Activated CD8-positive, alpha-beta memory T cell treated with anti-CD3 and anti-CD28 coated beads, Interleukin-2, amount 10 ng/mL, durations not matched to agents 7 days and 5 days (primary cell): ENCODE data around the gene KIF13A. TPM values are rescaled to one million over a fixed set of nuclear protein-coding genes. Genes with fewer than 3 reads are reported as not detected.

Source experiments
- ATAC-seq: fragments of 150-1000 bp; cut with Tn5 transposase; one replicate; pipeline ENCODE4 v1.10.0; 2021; ENCODE audit warnings: moderate library complexity
- CTCF ChIA-PET: fragments of 350-600 bp; sonication (Branson Sonifier 250); formaldehyde crosslinking; loops from one replicate; lab custom pipeline; 2021; ENCODE audit warnings: antibody characterized with exemption; lab: Charles Lee
- DNase-seq: peaks from one replicate; pipeline ENCODE4 v3.0.0-alpha.2; 2020
- H3K27ac Mint-ChIP-seq: one replicate; pipeline ENCODE4 v1.8.0; 2021; ENCODE audit warnings: mild to moderate bottlenecking, mixed read lengths
- H3K27me3 Mint-ChIP-seq: one replicate; pipeline ENCODE4 v1.8.0; 2021; ENCODE audit warnings: mixed read lengths
- H3K36me3 Mint-ChIP-seq: one replicate; pipeline ENCODE4 v1.8.0; 2021; ENCODE audit warnings: mild to moderate bottlenecking, mixed read lengths
- H3K4me1 Mint-ChIP-seq: one replicate; pipeline ENCODE4 v1.8.0; 2021; ENCODE audit warnings: mixed read lengths
- H3K4me3 Mint-ChIP-seq: one replicate; pipeline ENCODE4 v1.8.0; 2021; ENCODE audit warnings: mild to moderate bottlenecking, moderate library complexity, mixed read lengths
- H3K9me3 Mint-ChIP-seq: one replicate; pipeline ENCODE4 v1.8.0; 2022; ENCODE audit warnings: low read depth, mixed read lengths
- total RNA-seq, 2 experiments: library from RNA; stranded (reverse); gene quantifications; one replicate each; pipeline ENCODE4 v1.2.3, GENCODE V29; 2021

KIF13A gene
- total RNA-seq, 2 experiments from 2014 or later, result 0.05 TPM; not detected in 1

DNA sequence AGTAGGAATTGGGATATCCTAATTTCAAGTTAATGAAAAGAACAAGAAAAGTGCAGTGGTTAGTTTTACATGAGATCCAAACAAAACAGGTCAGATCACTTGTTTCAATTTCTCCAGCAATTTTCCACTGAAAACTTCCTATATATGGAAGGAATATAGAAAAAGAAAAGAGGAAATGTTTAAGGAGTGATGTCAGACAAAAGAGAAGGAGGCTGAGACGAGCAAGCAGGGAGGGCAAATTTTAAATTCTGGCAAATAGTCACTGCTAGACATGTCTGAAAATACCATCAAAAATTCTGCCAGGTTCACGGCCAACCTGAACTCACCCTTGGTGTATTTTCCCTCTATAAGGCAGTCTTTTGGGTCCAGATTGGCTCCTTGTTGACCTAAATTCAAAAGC, 271.2 kb downstream of the KIF13A start:
- Mint-ChIP-seq H3K4me3 (no peak overlapping the region), H3K9me3 (no peaks in the 10 kb centered on the region), H3K27me3 (peaks cover 4% of the 10 kb centered on the region), H3K4me1 (peaks cover 28% of the 10 kb centered on the region), H3K27ac (no peak overlapping the region), H3K36me3 (peaks cover 1% of the 10 kb centered on the region)
- CTCF ChIA-PET, result interaction anchor here (4.4 kb wide), 1 partner anchor 13 kb away, joined by 60 read pairs; the partner anchor contains the start of gene NUP153
- ATAC-seq (no peak), DNase-seq (no peak)

DNA sequence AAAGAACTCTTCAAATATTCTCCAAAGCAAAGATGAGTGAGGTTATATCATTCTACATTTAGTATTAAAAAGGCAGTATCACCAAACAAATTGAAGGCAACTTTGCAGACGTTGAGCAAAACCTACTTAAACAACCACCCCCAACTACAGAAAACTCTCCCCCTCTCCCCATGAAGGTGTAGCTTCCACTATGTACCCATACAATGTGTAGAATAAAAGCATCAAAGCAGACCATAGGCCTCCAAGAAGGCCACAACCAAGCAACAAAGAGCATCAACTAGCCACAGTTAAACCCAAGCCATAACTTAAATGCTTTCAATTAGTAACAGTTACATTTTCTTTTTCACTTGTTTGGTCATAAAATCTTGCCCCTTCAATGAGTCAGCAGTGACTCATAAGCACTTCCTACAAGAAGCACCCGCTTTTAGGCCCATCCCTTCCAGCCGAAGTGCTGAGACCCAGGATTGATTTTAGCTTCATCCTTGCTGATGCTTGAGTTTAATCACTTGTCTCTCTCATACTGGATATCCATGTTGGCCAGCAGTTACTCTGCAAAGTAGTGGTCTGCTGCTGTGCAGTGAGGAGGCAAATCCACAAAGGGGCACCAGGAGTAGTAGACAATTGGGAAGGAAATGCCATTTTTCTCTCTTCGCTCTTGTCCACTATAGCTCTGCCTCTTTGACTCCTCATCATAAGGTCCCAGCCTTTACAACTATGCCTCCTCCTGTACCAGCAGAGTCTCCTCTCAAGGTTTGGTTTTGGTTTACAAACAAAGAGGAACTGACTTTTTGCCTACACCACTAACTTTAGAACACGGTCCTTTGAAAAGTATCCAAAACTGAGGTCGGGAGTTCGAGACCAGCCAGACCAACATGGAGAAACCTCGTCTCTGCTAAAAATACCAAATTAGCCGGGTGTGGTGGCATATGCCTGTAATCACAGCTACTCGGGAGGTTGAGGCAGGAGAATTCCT, 272.3 kb downstream of the KIF13A start:
- H3K27ac Mint-ChIP-seq, result peak overlapping the region; percentile 98
- peaks cover 4% of the 10 kb centered on the region for H3K27me3 Mint-ChIP-seq
- no peaks in the 10 kb centered on the region for H3K9me3 Mint-ChIP-seq
- CTCF ChIA-PET, result interaction anchor here (0.6 to 4.4 kb wide), 8 partner anchors 12 to 503 kb away, joined by 3 to 60 read pairs (median 4); partner anchors contain the start of genes FAM8A1 and NUP153
- peak; percentile 77 for DNase-seq
- peak; percentile 98 for ATAC-seq
- H3K4me3 Mint-ChIP-seq, result peak overlapping the region; percentile 72
- H3K36me3 Mint-ChIP-seq, result peaks cover 4% of the 10 kb centered on the region
- H3K4me1 Mint-ChIP-seq, result peaks cover 33% of the 10 kb centered on the region

- Mint-ChIP-seq H3K27ac (peak overlapping the region; percentile 98), H3K36me3 (peaks cover 7% of the 10 kb centered on the region), H3K4me1 (peaks cover 33% of the 10 kb centered on the region), H3K9me3 (no peaks in the 10 kb centered on the region), H3K27me3 (no peaks in the 10 kb centered on the region), H3K4me3 (peak overlapping the region; percentile 54)
- ATAC-seq (no peak), DNase-seq (no peak)
- CTCF ChIA-PET, result interaction anchor here (0.6 to 4.4 kb wide), 6 partner anchors 11 to 114 kb away, joined by 3 to 60 read pairs (median 4); partner anchors contain the start of genes FAM8A1 and NUP153
These were observed 273.3 kb downstream of the KIF13A start for GRCh38 chr6:17714177-17714576.

GRCh38 chr6:17712576-17712975, 274.9 kb downstream of the KIF13A start:
- no peaks in the 10 kb centered on the region for H3K27me3 Mint-ChIP-seq
- H3K4me3 Mint-ChIP-seq, result no peak overlapping the region
- no peak for ATAC-seq
- no peak for DNase-seq
- peaks cover 35% of the 10 kb centered on the region for H3K4me1 Mint-ChIP-seq
- no peak overlapping the region for H3K27ac Mint-ChIP-seq
- no peaks in the 10 kb centered on the region for H3K9me3 Mint-ChIP-seq
- CTCF ChIA-PET, result interaction anchor here (1.1 to 4.4 kb wide), 2 partner anchors 10 to 91 kb away, joined by 3 to 60 read pairs; partner anchors contain the start of gene NUP153
- H3K36me3 Mint-ChIP-seq, result peaks cover 16% of the 10 kb centered on the region

GRCh38 chr6:17710331-17710730, 277.1 kb downstream of the KIF13A start:
- no peak for DNase-seq
- Mint-ChIP-seq H3K4me3 (no peak overlapping the region), H3K9me3 (no peaks in the 10 kb centered on the region), H3K27me3 (no peaks in the 10 kb centered on the region), H3K27ac (no peak overlapping the region), H3K4me1 (peaks cover 36% of the 10 kb centered on the region), H3K36me3 (peaks cover 21% of the 10 kb centered on the region)
- ATAC-seq, result no peak
- CTCF ChIA-PET, result interaction anchor here (0.8 to 1.4 kb wide), 2 partner anchors 94 to 110 kb away, joined by 4 read pairs; no protein-coding TSS in a partner anchor

- H3K27me3 Mint-ChIP-seq, result no peaks in the 10 kb centered on the region
- no peak for ATAC-seq
- no peak overlapping the region for H3K4me3 Mint-ChIP-seq
- peaks cover 20% of the 10 kb centered on the region for H3K36me3 Mint-ChIP-seq
- CTCF ChIA-PET, result interaction anchor here (1.4 kb wide), 1 partner anchor 95 kb away, joined by 4 read pairs; no protein-coding TSS in a partner anchor
- H3K4me1 Mint-ChIP-seq, result peaks cover 29% of the 10 kb centered on the region
- H3K27ac Mint-ChIP-seq, result no peak overlapping the region
- H3K9me3 Mint-ChIP-seq, result no peaks in the 10 kb centered on the region
- no peak for DNase-seq
These were observed 278.0 kb downstream of the KIF13A start for GRCh38 chr6:17709476-17709875.

Other genes with a start within 250 kb of the KIF13A start
- under 1 TPM in 1 of 2 experiments, not detected in 1; 0.30 TPM for gene NHLRC1, start 135.0 kb upstream of the KIF13A start, total RNA-seq
- gene TPMT, start 167.4 kb upstream of the KIF13A start, total RNA-seq, result 1 to 10 TPM; 5.6 to 9.5 TPM
- 10 to 100 TPM in 1 of 2 experiments, 1 to 10 TPM in 1; 8.6 to 10.4 TPM for gene KDM1B, start 167.8 kb upstream of the KIF13A start, total RNA-seq